B cell (primary cell): ENCODE results near the gene TP53TG3D.
"Not testable (repeated sequence)": the region's sequence is repeated elsewhere in the genome, so short reads cannot be mapped to it uniquely, and the experiment has no call there.

Source experiments
- CTCF ChIP-seq: fragments of 200-600 bp; IDR thresholded peaks from one replicate; pipeline ENCODE4 v1.8.0; 2022; ENCODE audit warnings: antibody characterized with exemption, mild to moderate bottlenecking
- EZH2 ChIP-seq: IDR thresholded peaks from 2 replicates; pipeline ENCODE4 v1.6.1; 2012; ENCODE audit warnings: borderline replicate concordance, low read depth, mild to moderate bottlenecking, moderate library complexity, low read length; ENCODE audit not compliant: insufficient read depth, poor library complexity, severe bottlenecking

- TF ChIP-seq CTCF, EZH2: not testable (repeated sequence)
Observed at GRCh38 chr16:32283024-32283423, 29.9 kb downstream of the TP53TG3D start.
